HG03045 (cell line): Measurements from ENCODE around the gene SIPA1.

Source experiments
- ATAC-seq: cut with Tn5 transposase; IDR thresholded peaks from one replicate; pipeline ENCODE4 v1.9.1; 2021; ENCODE audit warnings: mild to moderate bottlenecking, moderate library complexity; ENCODE audit not compliant: unreplicated experiment

The SIPA1 gene

GRCh38 chr11:65698205-65698604, 60.3 kb downstream of the SIPA1 start:
- ATAC-seq: no peak

GRCh38 chr11:65699306-65699705, 61.4 kb downstream of the SIPA1 start:
- ATAC-seq: no peak

GRCh38 chr11:65700399-65700798, 62.5 kb downstream of the SIPA1 start:
- ATAC-seq: no peak
